Stimulated activated CD8-positive, alpha-beta memory T cell treated with anti-CD3 and anti-CD28 coated beads, Interleukin-7, amount 100 ng/mL, for 24 hours (primary cell): ENCODE results near the gene SLC29A3.

ENCODE experiments used
- DNase-seq: peaks from one replicate; pipeline ENCODE4 v3.0.0-alpha.2; 2020; ENCODE audit warnings: low read depth

SLC29A3 gene

GRCh38 chr10:71301371-71301916 lies 17.6 kb upstream of the SLC29A3 start:
- DNase-seq: no peak

DNA sequence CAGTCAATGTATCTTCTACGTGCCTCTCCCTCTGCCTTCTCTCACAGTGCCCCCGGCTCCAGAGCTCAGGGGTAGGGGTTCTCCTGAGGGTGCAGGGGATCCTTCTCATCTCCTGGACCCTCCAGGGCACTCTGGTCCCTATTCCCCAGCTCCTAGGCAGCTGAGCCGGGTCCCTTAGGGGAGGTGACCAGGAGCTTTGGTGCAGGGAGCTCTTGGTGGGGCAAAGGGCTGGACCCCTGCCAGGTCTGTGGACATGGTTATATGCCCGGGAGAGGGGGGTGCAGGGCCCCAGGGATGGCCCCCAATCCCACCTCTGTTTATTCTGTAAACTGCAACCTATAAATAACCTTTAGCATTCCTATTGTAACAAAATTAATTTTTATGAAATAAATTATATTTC lies 16.6 kb upstream of the SLC29A3 start:
- no peak for DNase-seq

DNA sequence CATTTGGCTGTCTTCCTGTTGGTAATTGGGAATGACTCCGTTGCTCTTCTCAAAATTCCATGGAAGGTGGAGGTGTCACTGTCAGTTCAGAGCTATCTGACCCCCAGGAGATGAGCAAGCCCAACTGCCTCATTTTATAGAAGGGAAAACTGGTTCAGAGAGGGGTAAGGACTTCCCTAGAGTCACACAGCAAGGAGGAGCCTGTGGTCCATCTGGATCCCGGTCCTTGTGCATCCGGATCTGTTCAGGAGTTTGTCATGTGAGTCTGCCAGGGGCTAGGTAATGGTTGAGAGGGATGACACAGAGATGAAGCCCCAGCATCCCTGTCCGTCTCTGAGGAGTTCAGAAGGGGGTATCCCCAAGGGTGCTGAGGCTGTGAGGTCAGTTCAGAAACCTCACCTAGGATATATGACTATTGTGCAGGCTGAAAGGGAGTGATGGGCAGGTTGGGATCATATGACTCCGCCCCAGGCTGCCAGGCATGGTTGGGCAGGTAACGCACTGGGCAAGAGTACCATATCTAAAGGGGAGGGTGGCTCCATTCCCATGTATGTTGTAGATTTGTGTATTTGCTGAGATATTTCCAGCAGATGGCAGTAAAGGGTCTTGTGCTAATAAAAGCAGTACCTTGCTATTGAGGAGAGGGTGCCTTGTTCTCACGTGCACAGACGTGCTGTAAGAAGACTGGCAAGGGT lies 16.0 kb upstream of the SLC29A3 start:
- DNase-seq: no peak

- no peak for DNase-seq
Observed at GRCh38 chr10:71303569-71303907, 15.5 kb upstream of the SLC29A3 start.

GRCh38 chr10:71304914-71305313 lies 14.1 kb upstream of the SLC29A3 start:
- no peak for DNase-seq

DNA sequence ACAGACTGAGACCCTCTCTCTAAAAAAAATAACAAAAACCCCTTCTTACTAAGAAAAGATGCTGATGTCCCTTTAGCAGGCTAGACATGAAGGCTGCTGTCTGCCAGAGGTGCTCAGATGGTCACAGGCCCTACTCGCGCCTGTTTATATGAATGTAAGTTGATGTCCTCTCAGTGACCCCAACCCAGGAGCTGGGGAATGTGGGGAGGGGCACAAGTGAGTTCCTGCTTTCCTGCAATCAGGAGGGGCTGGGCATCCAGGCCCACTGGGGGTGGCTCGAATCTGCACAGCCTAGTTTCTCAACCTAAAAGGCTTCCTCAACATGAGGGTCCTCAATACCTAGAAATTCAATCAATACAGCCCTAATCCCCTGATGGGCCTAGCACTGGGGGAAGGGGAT lies 12.1 kb upstream of the SLC29A3 start:
- DNase-seq: no peak

- DNase-seq: no peak
Observed at GRCh38 chr10:71307469-71308085, 11.5 kb upstream of the SLC29A3 start.

GRCh38 chr10:71308244-71308643 lies 10.8 kb upstream of the SLC29A3 start:
- no peak for DNase-seq

- no peak for DNase-seq
Observed at GRCh38 chr10:71308985-71309384, 10.1 kb upstream of the SLC29A3 start.

- DNase-seq: no peak
Observed at GRCh38 chr10:71309919-71310318, 9.1 kb upstream of the SLC29A3 start.

DNA sequence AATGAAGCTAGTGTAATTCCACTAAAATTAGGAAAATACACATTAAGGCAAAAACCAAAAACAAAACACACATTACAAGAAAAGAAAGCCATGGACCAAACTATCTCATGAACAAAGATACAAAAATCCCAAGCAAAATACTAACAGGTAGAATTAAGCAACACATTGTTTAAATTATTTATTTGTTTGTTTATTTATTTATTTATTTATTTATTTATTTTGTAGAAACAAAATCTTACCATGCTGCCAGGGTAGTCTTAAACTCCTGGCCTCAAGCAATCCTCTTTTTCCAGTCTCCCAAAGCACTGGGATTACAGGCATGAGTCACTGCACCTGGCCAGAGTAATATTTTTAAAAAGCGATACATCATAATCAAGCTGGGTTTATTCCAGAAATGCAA lies 6.8 kb upstream of the SLC29A3 start:
- DNase-seq: no peak

GRCh38 chr10:71312811-71313789 lies 6.0 kb upstream of the SLC29A3 start:
- no peak for DNase-seq

DNA sequence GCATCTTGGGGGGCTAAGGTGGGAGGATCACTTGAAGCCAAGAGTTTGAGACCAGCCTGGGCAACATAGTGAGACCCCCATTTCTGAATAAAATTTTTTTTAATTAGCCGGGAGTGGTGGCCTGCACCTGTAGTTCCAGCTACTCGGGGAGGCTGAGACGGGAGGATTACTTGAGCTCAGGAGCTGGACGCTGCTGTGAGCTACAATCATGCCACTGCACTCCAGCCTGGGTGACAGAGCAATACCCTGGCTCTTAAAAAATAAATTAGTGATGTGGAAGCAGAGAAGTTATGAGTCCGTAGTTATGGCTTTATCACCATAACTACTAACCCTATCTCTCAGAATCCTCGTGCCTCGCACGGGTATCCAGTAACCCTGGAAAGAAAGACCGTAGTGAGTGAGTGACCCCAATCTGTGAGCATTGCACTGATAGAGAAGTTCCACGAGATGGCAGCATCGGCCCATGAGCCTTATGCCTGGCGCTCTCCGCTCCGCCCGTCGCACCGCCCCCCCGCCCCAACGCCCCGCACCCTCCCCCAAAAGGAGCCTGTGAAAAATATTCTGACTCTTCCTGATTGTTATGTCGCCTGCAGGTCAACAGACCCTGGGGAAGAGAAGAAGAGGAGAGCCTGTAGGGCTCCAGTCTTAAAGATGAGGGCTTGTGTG lies 4.9 kb upstream of the SLC29A3 start:
- DNase-seq: no peak

DNA sequence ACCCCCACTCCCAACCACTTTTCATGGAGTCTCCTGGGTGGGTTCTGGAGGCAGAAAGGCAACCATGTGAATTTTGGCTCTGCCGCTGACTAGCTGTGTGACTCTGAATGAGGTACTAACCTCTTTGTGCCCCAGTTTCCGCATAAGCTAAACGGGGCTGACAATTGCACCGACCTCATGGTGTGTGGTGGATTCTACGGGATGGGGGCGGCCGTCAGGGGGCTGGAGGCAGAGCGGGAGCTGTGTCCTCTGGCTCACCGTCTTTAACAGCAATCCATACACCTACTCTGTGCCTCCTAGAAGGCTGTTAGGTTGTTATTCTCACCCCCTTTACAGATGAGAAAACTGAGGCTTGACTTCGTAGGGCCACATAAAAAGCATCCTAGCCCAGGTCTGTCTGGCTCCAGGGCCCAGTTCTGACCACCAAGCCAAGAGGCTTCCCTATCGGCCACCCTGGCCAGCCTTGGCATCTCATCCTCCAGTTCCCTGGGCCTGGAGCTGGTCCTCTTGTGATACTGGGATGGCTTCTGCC lies 4.3 kb upstream of the SLC29A3 start:
- DNase-seq: no peak

DNA sequence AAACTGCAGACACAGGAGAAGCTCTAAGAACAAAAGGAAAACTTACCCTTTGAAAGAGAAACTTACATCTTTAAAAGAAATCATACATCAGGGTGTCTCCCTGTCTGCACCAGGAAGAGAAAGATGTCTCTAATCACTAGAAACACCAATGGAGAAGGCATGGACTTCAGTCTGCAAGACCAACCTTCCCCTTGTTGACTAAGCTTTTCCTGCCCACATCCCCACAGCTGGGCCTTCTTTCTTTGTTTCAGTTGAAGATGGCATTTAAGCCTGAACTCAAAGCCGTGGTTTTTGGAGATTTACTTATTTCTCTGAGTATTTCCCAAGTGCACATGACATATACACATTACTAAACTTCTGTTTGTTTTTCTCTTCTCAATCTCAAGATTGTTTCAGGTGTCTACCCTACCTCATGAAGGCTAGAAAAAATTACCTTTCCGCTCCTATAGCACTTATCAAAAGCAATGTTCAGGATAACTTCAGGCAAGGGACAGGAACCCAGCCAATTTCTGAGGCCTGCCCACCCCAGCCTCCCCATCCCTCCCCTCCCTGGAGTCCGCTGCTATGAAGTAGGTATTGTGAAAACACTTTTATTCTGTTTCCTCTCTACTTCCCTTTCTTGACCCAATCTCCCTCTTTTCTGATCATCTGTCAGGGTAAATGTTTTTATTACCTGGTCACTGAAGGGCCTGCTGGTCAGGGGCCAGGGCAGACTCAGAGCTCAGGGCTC lies 2.8 kb upstream of the SLC29A3 start:
- DNase-seq: no peak

DNA sequence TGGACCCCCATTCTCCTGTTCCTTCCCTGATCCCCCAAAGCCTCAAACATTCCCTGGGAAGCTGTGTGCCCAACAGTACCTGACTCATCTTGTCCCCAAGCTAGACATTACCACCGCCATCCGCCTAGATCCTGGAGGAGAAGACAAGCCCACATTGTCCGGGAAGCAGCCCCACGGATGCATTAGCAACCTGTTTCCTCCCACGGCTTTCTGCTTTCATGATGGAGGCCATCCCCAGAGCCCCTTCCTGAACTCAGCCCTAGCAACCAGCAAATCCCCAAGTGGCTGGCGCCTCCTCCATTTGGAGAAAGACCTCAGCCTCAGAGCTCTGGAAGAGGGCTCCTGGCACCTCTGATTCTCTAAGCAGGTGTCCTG lies 2.3 kb upstream of the SLC29A3 start:
- no peak for DNase-seq

DNA sequence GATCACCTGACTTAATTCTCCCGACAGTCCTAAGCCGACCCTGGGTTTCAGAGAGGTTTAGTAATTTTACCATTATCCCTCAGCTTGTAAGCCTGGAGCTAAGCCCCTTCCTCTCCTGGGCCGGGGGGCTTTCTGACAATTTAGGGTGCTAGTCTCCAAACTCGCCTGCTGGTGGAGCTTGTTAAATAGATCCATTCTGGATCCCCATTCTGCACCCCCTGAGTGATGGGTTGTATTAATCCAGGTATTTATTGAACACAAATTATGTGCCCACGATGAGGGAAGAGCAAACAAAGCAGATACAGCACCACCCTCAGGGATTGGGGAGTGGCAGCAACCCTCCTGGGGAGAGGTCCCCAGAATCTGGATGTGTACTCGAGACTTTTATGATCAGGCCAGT lies 1.3 kb upstream of the SLC29A3 start:
- DNase-seq: no peak

GRCh38 chr10:71319800-71320392 lies 837 bp downstream of the SLC29A3 start:
- DNase-seq: no peak

DNA sequence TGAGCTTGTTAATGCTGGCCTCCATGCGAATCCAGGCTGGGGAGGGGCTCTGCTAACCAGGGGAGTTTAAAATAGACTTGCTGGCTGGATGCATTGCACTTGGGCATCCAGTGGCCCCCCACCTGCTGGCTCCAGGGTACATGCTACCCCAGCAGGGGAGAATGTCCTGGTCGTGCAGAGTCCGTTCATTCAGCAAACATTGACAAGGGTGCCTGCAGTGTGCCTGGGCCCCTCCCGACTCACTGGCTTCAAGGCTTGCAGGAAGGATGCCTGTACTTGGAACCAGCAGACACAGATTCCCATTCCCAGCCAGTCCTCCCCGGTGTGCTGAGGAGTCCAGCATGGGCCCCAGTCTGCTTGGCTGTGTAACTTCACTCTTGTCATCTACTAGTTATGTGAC lies 1.5 kb downstream of the SLC29A3 start:
- no peak for DNase-seq

DNA sequence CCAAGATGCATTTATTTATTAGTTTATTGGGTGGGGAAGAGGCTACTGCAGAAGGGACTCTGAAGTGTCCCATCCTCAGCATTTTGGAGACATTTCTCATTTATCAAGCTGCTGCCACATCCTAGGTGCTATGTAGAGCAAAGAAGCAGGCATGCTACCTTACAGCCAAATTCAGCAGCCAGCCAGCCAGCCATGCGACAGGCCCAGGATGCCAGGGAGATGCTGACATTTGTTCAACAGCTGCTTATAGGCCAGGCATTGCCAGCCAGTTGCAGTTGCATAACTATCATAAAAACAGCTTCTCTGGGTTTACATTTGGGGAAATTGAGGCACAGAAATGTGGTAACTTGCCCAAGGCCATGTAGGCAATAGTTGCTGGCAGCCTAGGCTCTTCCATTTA lies 2.3 kb downstream of the SLC29A3 start:
- no peak for DNase-seq

DNA sequence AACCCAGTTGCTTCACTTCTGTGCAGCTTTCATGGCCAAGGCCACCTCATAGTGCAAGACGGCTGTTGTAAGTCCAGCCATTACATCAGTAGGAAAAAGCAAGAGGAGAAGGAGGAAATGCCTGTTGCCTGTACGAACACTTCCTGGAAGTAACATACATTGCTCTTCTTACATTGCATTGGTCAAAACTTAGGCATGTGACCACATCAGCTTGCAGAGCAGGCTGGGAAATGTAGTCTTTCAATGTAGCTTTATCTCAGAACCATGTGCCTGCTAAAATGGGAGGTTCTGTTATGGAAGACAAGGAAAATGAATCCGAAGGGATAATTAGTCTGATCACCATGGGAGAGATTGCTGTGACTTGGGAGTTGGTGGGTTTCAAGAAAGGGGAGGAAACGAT lies 4.3 kb downstream of the SLC29A3 start:
- DNase-seq: no peak
